OCI-LY7 (cell line): ENCODE measurements around the gene TRIML1. TPM values are rescaled to one million over a fixed set of nuclear protein-coding genes. Genes with fewer than 3 reads are reported as not detected.

Experiments
- BruUV-seq: library from RNA; stranded (reverse); fragments of 400-500 nt; replicated peaks from 2 replicates; lab custom pipeline; 2021; lab: Mats Ljungman, UMichigan
- CTCF ChIA-PET: fragments of 300-600 bp; sonication (Branson Sonifier 250); formaldehyde crosslinking; loops from one replicate; lab custom pipeline; 2022; ENCODE audit warnings: antibody characterized with exemption; ENCODE audit not compliant: unreplicated experiment; lab: Charles Lee
- POLR2A ChIA-PET: fragments of 300-600 bp; sonication (Branson Sonifier 250); formaldehyde crosslinking; loops from one replicate; lab custom pipeline; 2022; ENCODE audit warnings: antibody characterized with exemption; lab: Charles Lee
- DNase-seq: peaks from one replicate; pipeline ENCODE4 v3.0.0-alpha.2; 2015; ENCODE audit warnings: low spot score
- H2AFZ ChIP-seq: fragments of 200-600 bp; sonication (generic), shearing (Covaris generic); 2 replicates; pipeline ENCODE4 v1.6.1; 2014; ENCODE audit warnings: mild to moderate bottlenecking, antibody characterized with exemption, low read length, moderate library complexity
- H3K27ac ChIP-seq: fragments of 200-600 bp; sonication (generic); 2 replicates; pipeline ENCODE4 v1.5.1; 2014; ENCODE audit warnings: mixed run types, low read depth, mild to moderate bottlenecking, moderate library complexity, low read length, inconsistent platforms; ENCODE audit not compliant: poor library complexity, severe bottlenecking
- H3K36me3 ChIP-seq: fragments of 200-600 bp; sonication (generic); 2 replicates; pipeline ENCODE4 v1.6.1; 2014; ENCODE audit warnings: mild to moderate bottlenecking, antibody characterized with exemption, low read length, moderate library complexity, mixed read lengths; ENCODE audit not compliant: insufficient read depth
- H3K4me1 ChIP-seq: fragments of 200-600 bp; sonication (generic); 2 replicates; pipeline ENCODE4 v1.5.1; 2014; ENCODE audit warnings: mild to moderate bottlenecking, low read length; ENCODE audit not compliant: insufficient read depth, poor library complexity, severe bottlenecking
- H3K4me2 ChIP-seq: fragments of 200-600 bp; sonication (generic); 2 replicates; pipeline ENCODE4 v1.6.1; 2014; ENCODE audit warnings: mild to moderate bottlenecking, low read length
- H3K4me3 ChIP-seq: fragments of 200-600 bp; sonication (generic); 2 replicates; pipeline ENCODE4 v1.5.1; 2014; ENCODE audit warnings: mild to moderate bottlenecking, low read depth, low read length; ENCODE audit not compliant: poor library complexity, severe bottlenecking
- H3K79me2 ChIP-seq: fragments of 200-600 bp; sonication (generic); 2 replicates; pipeline ENCODE4 v1.6.1; 2016; ENCODE audit warnings: low read depth, mild to moderate bottlenecking, low read length, moderate library complexity, mixed read lengths; ENCODE audit not compliant: insufficient read depth
- H3K9me2 ChIP-seq: fragments of 200-600 bp; sonication (generic); 2 replicates; pipeline ENCODE4 v1.6.1; 2016; ENCODE audit warnings: mild to moderate bottlenecking, low read length, mixed read lengths; ENCODE audit not compliant: insufficient read depth
- H3K9me3 ChIP-seq: fragments of 200-600 bp; sonication (generic); 2 replicates; pipeline ENCODE4 v1.6.1; 2014; ENCODE audit warnings: mild to moderate bottlenecking, mixed run types, low read length, mixed read lengths
- H4K20me1 ChIP-seq: fragments of 200-600 bp; sonication (generic); 2 replicates; pipeline ENCODE4 v1.6.1; 2014; ENCODE audit warnings: mild to moderate bottlenecking, antibody characterized with exemption, low read length, moderate library complexity, mixed read lengths; ENCODE audit not compliant: insufficient read depth
- CTCF ChIP-seq: fragments of 200-600 bp; sonication (generic); conservative IDR thresholded peaks from 2 replicates; pipeline ENCODE4 v1.5.1; 2014; ENCODE audit warnings: mild to moderate bottlenecking, antibody characterized with exemption, low read length, moderate library complexity, mixed read lengths
- EZH2phosphoT487 ChIP-seq: fragments of 200-600 bp; sonication (generic); IDR thresholded peaks from 2 replicates; pipeline ENCODE4 v1.6.1; 2018; ENCODE audit warnings: low read depth, borderline replicate concordance, mild to moderate bottlenecking, mixed run types, antibody characterized with exemption, low read length, moderate library complexity, mixed read lengths
- intact Hi-C: fragments of 100-400 bp; cut with micrococcal nuclease; formaldehyde crosslinking; loops from one replicate; pipeline ENCODE4 v1.10.0; 2022; ENCODE audit not compliant: unreplicated experiment
- total RNA-seq, 2 experiments: library from RNA; depleted of rRNA in 1 of 2; stranded (reverse); fragments of >200 nt in 1 of 2; shearing (Covaris generic) in 1 of 2; gene quantifications; 2 replicates each; pipeline ENCODE4 v1.2.3, GENCODE V29; 2014 to 2022

TRIML1 gene
- total RNA-seq, 2 experiments from 2014 or later, result not detected

- Histone ChIP-seq H3K36me3 (no peaks in the 10 kb centered on the region), H3K9me3 (no peaks in the 10 kb centered on the region), H3K79me2 (no peaks in the 10 kb centered on the region), H3K4me1 (no peaks in the 10 kb centered on the region), H3K4me3 (no peak overlapping the region), H3K4me2 (no peak overlapping the region), H3K9me2 (no peaks in the 10 kb centered on the region), H4K20me1 (no peaks in the 10 kb centered on the region), H2AFZ (no peak overlapping the region), H3K27ac (no peak overlapping the region)
- ChIA-PET POLR2A (interaction anchor here (0.7 kb wide), 1 partner anchor 49 kb away, joined by 3 read pairs; no protein-coding TSS in a partner anchor), CTCF (no interaction called here)
- intact Hi-C loops, result no loop called here
- no TSS peak for BruUV-seq
- DNase-seq, result no peak
- TF ChIP-seq CTCF (no peak), EZH2phosphoT487 (no peak)
Observed at GRCh38 chr4:188113156-188113555, 26.1 kb upstream of the TRIML1 start.

- Histone ChIP-seq H2AFZ (no peak overlapping the region), H3K27ac (no peak overlapping the region), H3K4me3 (no peak overlapping the region), H4K20me1 (no peaks in the 10 kb centered on the region), H3K9me3 (no peaks in the 10 kb centered on the region), H3K4me1 (no peaks in the 10 kb centered on the region), H3K36me3 (no peaks in the 10 kb centered on the region), H3K9me2 (no peaks in the 10 kb centered on the region), H3K4me2 (no peak overlapping the region), H3K79me2 (no peaks in the 10 kb centered on the region)
- intact Hi-C loops, result no loop called here
- BruUV-seq, result no TSS peak
- POLR2A ChIA-PET, result no interaction called here
- CTCF ChIA-PET, result no interaction called here
- no peak for DNase-seq
- TF ChIP-seq EZH2phosphoT487, result no peak
- TF ChIP-seq CTCF, result no peak
Observed at GRCh38 chr4:188117631-188118324, 21.5 kb upstream of the TRIML1 start.

GRCh38 chr4:188121530-188121929 lies 17.7 kb upstream of the TRIML1 start:
- no peaks in the 10 kb centered on the region for H3K9me2 ChIP-seq
- no peak overlapping the region for H2AFZ ChIP-seq
- CTCF ChIA-PET, result no interaction called here
- DNase-seq, result no peak
- H3K4me2 ChIP-seq, result no peak overlapping the region
- H3K27ac ChIP-seq, result no peak overlapping the region
- H3K4me1 ChIP-seq, result no peaks in the 10 kb centered on the region
- no peaks in the 10 kb centered on the region for H4K20me1 ChIP-seq
- H3K36me3 ChIP-seq, result no peaks in the 10 kb centered on the region
- TF ChIP-seq EZH2phosphoT487 (no peak), CTCF (no peak)
- H3K79me2 ChIP-seq, result no peaks in the 10 kb centered on the region
- intact Hi-C loops, result no loop called here
- POLR2A ChIA-PET, result no interaction called here
- no peak overlapping the region for H3K4me3 ChIP-seq
- BruUV-seq, result no TSS peak
- H3K9me3 ChIP-seq, result no peaks in the 10 kb centered on the region
